NB4 (cell line): ENCODE results near the gene CCDC134.

ENCODE experiments used
- POLR2A ChIP-seq: IDR thresholded peaks from 2 replicates; pipeline ENCODE4 v1.6.1; 2011; ENCODE audit warnings: mild to moderate bottlenecking; ENCODE audit not compliant: insufficient read length; ENCODE audit errors: extremely low read depth
- TF ChIP-seq, protein P1 (sequence below): IDR thresholded peaks from one replicate; pipeline ENCODE4 v1.5.1; 2012; ENCODE audit warnings: low read depth, low read length

DNA sequence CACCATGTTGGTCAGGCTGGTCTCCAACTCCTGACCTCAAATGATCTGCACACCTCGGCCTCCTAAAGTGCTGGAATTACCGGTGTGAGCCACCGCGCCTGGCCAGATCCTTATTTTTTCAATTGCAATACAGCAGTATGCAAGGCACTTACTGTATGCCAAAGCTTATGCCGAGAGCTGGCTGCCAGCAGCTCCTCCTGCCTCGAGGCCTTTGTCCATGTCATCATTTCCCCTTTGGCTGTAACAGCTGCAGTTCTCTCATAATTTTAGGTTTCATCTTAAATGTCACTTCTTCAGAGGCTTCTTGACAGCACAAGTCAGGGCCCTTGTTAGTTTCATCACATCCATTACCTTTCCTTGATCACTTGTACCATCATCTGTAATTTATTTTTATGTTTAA lies 30.9 kb downstream of the CCDC134 start:
- TF ChIP-seq, protein P1, sequence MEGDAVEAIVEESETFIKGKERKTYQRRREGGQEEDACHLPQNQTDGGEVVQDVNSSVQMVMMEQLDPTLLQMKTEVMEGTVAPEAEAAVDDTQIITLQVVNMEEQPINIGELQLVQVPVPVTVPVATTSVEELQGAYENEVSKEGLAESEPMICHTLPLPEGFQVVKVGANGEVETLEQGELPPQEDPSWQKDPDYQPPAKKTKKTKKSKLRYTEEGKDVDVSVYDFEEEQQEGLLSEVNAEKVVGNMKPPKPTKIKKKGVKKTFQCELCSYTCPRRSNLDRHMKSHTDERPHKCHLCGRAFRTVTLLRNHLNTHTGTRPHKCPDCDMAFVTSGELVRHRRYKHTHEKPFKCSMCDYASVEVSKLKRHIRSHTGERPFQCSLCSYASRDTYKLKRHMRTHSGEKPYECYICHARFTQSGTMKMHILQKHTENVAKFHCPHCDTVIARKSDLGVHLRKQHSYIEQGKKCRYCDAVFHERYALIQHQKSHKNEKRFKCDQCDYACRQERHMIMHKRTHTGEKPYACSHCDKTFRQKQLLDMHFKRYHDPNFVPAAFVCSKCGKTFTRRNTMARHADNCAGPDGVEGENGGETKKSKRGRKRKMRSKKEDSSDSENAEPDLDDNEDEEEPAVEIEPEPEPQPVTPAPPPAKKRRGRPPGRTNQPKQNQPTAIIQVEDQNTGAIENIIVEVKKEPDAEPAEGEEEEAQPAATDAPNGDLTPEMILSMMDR = no peak
- TF ChIP-seq POLR2A = no peak
